ENCODE measurements around the gene POLQ.
"Not testable (repeated sequence)": the region's sequence is repeated elsewhere in the genome, so short reads cannot be mapped to it uniquely, and the experiment has no call there.

The POLQ gene

DNA sequence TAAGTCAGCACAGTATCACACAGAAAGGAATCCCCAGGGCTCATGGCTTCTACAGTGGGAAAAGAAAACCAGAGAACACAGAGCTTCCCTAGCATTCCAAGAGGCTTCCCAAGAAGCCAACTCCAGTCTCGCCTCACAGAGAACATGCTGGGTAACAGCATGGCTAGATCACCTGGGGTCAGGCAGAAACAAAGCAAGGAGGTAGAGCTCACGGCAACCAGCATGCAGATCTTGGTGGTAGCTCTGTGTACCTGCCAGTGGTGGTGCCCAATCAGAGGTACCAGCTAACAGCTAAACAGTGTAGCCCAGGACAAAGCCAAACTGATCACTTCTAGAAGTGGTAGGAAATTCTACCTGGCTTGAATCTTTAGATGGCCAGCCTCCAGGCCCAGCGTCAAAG lies 31.3 kb downstream of the POLQ start:
- in situ Hi-C loops (cut with MboI; ENCODE audit: low sequenced_read_pairs): no loop called here

DNA sequence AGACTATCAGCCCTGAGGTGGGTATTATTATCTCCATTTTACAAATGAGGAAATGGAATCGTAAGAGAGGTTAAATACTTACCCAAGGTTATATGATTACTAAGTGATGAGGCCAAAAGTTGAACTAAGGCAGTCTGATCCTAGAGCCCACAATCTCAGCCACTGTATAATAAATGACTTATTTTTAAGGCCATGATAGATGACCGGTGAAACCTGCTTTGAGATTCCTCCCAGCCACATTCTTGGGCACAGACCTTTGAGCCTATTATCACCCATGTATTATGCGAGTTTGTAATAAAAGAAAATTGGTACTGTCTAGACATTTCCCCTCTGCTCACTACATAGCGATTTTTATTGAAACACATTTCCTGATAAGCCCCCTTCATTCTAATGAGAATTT lies 37.4 kb downstream of the POLQ start:
- in situ Hi-C loops (cut with MboI; ENCODE audit: low sequenced_read_pairs): no loop called here

DNA sequence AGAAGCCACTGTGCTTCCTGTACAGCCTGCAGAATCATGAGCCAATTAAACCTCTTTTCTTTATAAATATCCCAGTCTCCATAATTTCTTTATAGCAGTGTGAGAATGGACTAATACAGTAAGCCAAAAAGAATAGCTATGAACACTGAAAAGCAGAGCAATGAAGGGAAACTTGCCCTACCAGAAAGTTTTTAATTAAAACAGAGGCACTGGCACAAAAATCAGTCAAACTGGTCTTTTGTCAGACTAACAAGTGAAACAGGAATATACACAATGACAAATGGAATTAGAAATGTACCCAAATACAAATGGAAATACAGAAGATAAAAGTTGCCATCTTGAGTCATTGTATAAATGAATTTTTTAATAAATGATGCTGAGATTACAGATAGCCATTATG lies 40.5 kb downstream of the POLQ start:
- in situ Hi-C loops (cut with MboI; ENCODE audit: low sequenced_read_pairs): no loop called here

DNA sequence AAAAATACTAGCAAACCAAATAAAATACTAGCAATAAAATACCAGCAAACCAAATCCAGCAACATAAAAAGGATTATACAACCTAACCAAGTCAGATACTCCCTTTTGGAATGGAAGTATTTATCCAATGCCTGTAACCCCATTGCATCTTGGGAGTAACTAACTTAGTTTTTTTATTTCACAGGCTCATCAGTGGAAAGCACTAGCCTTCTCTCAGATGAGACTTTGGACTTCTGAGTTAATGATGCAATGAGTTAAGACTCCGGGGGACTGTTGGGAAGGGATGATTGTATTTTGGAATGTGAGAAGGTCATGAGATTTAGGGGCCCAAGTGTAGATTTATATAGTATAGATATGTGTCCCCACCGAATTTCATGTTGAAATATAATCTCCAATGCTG lies 41.2 kb downstream of the POLQ start:
- in situ Hi-C loops (cut with MboI; ENCODE audit: low sequenced_read_pairs): no loop called here

DNA sequence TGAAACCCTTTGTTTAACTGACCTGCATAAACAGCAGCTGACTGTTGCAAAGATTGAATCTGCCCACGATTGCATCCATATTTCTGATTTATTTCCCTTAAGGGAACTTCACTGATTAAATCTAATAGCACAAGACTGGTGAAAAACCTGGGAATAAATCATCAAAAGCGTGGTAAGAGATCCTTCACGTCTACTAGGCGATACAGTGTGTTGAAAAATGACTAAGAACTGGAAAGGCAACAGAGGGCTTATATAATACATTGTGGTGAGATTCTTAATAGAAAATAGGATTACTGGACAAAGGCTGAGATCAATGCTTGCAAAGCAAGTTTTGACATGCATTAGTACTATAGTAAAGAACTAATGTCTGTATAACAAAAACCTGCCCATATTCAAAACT lies 49.0 kb downstream of the POLQ start:
- in situ Hi-C loops (cut with MboI; ENCODE audit: low sequenced_read_pairs): no loop called here

DNA sequence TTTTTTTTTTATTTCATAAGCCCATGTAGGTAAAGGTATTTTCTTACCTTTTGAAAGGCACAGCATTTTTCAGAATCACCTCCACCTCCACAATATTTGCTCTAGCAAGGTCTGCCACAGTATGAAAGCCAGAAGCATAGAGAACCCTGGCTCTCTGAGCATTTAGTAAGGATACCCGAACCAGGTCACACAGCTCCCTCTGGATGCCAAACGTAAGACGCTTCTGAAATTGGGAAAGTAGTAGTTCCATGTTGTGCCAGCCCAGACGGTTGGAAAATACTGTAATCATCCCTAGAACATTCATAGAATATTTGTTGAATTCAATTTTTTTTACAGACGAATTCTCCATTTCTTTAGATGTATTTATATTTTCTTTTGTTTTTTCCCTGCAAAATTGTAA lies 52.4 kb downstream of the POLQ start:
- in situ Hi-C loops (cut with MboI; ENCODE audit: low sequenced_read_pairs): no loop called here

DNA sequence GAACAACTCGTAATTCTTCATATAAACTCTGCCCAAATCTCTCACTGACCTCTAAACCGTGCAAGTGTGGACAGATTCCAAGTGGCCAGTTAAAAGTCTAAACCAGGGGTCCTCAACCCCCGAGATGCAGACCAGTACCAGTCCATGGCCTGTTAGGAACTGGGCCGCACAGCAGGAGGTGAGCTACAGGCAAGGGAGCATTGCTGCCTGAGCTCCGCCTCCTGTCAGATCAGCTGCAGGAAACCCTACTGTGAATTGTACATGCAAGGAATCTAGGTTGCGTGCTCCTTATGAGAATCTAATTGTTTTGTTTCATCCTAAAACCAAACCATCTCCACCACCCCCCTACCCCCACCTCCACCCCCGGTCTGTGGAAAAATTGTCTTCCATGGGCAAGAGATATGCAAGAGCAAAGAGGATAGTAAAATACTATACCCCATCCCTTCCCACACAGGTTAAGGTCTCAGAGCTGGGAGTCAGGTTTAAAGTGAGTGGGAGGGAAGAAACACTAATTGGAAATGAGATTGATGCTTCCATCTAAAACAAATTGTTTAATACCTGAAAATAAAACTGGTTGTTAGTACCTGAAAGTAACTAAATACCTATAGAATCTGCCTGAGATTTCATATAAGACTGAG lies 54.0 kb downstream of the POLQ start:
- in situ Hi-C loops (cut with MboI; ENCODE audit: low sequenced_read_pairs): no loop called here

DNA sequence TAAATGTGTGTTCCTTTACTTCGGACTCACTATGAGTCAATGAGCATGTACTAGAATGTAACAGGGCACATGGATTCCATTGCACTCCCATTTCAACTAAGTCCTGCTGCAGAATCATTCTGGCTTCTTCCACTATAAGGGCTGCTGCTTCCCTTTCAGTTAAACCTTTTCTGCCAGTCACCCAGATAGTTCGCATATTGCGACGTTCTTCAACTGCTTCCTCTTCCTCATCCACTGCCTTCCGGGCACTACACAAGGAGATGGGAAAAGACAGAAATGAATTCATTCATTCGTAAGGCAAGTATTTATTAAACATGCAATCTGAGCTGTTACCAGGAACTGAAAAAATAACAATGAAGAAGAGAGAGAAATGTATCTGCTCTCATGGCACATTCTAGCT lies 55.6 kb downstream of the POLQ start:
- in situ Hi-C loops (cut with MboI; ENCODE audit: low sequenced_read_pairs): no loop called here

DNA sequence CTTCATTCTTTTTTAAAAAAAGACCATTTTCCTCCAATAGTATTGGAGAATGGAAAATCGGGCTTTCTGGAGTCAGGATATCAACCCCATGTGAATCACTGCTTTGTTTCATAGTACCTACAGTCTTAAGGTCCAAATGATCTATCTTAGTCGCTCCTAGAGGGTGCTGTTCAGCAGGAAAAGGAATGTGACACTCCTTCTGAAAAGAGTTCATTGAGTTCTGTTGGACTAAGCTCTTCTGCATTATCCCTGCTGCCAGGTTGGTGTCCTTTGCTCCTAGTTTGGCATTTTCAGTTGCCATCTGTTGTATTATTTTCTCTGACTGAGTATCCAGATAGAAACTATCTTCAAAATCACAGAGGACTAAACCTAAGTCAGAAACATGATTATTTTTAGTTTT lies 57.2 kb downstream of the POLQ start:
- in situ Hi-C loops (cut with MboI; ENCODE audit: low sequenced_read_pairs): no loop called here

DNA sequence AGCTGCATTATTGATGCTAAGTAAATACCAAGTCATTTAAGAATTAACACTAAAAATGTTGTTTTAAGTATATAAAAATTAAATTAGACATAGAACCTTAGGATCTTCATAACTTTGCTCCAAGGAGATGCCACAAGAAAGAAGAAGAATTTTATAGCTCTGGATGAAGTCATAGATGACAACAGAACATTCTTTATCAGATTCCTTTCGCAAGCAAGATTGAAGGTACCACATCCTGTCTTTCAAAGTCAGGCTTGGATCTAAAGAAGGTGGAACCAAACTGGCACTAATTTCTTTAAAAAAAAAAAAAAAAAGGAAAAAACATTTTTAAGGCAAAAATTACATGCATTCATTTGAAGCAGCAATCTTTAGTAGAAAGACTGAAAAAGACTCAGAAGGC lies 62.5 kb downstream of the POLQ start:
- in situ Hi-C loops (cut with MboI; ENCODE audit: low sequenced_read_pairs): no loop called here

DNA sequence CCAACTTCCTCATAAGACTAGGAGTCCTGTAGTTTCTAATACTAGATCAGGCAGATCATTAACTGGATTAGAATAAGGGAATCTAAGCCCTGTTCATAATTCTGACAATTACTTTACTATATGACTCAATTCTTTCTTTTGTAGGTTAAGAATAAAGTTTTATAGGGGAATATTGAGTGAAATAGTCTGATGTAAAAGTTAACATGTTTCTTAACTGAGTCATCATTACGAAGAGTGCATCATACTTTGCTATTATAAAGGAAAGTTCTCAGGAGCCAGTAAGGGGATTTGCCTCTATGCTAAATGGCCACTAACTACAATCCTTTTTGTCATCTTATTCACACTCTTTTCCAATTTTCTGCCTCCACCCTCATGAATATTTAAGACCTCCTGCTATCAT lies 63.1 kb downstream of the POLQ start:
- in situ Hi-C loops (cut with MboI; ENCODE audit: low sequenced_read_pairs): no loop called here

DNA sequence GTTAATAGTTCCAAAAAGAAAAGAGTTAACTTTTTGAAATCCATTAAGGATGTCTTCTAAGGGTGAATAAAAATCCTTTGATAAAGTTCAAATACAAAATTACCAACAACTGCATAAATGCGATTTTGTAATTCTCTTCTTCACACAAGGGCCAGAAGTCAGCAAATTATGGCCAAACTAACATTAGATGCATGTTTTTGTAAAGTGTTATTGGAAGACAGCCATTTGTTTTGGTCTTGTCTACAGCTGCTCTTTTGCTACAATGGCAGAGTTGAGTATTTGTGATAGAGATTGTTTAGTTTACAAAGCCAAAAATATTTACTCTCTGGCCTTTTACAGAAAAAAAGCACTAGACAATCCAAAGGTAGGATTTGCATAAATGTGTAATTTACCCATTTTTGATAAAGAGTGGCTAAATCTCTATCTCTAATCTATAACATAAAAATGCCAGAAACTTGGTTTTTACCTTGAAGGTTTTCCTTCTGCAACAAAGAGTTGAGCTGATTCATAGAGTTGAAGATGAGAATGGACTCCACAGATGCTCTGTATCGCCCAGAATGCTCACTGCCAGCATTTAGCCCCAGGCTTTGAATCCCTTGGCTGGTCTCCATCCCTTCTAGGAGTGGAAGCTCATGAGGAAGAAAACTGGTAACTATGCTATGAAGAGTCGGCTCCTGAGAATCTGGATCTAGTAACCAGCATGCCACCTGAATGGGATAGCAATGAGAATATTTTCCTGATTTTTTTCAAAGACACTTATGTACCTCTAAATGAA lies 64.5 kb downstream of the POLQ start:
- in situ Hi-C loops (cut with MboI; ENCODE audit: low sequenced_read_pairs): no loop called here

DNA sequence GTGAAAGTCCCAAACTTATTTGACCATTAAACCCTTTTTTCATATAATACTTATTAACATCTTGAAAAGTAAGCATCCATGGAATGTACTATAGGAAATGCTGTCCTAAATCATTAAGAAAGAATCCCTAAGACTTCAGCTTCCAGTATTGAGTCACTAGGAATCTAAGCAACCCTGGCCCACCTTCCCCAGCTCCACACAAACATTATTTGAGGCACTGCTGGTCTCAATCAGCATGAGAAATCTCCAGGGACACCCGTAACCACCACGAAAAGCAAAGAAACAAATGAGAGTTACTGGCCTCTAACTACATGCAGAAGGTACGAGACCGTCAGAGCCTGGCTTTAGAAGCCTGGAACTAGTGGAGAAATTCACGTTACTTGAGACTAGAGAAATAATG lies 68.2 kb downstream of the POLQ start:
- in situ Hi-C loops (cut with MboI; ENCODE audit: low sequenced_read_pairs): no loop called here

DNA sequence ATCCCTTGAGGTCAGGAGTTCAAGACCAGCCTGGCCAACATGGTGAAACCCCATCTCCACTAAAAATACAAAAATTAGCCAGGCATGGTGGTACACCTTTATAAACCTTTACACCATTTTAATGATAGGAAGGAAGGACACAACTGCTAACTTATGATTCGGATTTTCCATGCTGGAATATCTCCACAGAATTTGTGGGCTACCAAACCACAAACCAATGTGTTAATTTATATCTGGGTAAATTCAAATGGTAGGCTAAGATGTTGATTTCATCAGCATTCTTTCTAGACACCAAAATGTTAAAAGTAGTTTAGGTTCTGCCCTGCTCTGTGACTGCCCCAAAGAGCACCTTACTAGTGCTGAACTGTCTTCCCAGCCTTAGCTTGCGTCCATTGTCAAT lies 72.8 kb downstream of the POLQ start:
- in situ Hi-C loops (cut with MboI; ENCODE audit: low sequenced_read_pairs): no loop called here

DNA sequence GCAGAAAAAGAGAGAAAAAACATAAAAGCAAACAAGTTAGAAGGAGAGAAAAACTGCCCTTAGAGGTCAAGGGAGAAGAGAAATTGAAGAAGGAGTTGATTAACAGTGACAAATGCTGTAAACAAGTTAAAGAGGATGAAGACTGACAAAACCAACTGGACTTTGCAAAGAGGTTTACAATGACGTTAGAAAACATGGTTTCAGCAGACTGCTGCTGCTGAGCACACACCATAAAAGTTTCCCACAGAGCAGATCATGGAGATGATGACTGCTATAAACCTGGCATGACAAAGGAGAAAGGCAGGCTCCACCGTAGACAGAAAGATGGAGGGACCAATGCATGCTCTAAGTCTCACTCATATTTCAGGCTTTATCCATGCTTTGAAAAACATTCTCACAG lies 78.7 kb downstream of the POLQ start:
- in situ Hi-C loops (cut with MboI; ENCODE audit: low sequenced_read_pairs): no loop called here

DNA sequence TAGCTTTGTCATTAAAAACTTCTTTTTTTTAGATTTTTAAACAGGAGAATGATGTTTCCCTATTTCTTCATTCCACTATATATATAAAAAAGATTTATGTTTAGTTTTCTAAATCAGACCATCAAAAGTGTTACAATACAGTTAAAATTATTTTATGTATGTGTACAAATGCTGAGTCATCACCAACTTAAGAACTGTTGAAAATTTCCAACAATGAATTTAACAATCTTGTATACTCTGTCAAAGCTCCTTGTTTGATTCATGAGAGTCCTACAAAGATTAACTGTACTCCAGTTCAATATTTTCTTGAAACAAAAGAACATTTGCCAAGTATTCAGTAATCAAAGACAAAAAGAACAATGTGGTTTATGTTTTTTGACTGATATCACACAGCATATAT lies 82.0 kb downstream of the POLQ start:
- in situ Hi-C loops (cut with MboI; ENCODE audit: low sequenced_read_pairs): no loop called here

DNA sequence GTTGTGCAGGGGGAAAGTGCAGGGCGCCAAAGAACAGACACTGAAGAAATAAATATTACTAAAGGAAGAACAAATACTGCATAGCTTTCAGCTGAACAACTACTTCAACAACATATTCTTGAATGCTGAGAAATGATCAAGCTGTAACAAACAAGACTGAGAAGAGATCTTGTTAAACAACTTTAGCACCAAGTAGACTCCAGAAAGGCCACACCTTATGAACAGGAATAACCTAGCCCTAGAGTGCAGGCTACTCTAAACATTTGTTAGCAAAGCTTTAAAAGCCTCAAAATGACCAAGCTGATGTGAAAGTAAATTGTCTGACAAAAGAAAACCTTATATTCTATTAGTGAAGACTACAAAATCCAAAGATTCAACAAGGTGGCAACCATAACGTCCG lies 83.2 kb downstream of the POLQ start:
- in situ Hi-C loops (cut with MboI; ENCODE audit: low sequenced_read_pairs): no loop called here

DNA sequence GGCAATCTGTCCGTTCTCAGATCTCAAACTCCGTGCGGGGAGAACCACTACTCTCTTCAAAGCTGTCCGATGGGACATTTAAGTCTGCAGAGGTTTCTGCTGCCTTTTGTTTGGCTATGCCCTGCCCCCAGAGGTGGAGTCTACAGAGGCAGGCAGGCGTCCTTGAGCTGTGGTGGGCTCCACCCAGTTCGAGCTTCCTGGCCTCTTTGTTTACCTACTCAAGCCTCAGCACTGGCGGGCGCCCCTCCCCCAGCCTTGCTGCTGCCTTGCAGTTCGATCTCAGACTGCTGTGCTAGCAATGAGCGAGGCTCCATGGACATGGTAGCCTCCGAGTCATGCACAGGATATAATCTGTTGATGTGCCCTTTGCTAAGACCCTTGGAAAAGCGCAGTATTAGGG lies 94.0 kb downstream of the POLQ start:
- in situ Hi-C loops (cut with MboI; ENCODE audit: low sequenced_read_pairs): not testable (repeated sequence)

DNA sequence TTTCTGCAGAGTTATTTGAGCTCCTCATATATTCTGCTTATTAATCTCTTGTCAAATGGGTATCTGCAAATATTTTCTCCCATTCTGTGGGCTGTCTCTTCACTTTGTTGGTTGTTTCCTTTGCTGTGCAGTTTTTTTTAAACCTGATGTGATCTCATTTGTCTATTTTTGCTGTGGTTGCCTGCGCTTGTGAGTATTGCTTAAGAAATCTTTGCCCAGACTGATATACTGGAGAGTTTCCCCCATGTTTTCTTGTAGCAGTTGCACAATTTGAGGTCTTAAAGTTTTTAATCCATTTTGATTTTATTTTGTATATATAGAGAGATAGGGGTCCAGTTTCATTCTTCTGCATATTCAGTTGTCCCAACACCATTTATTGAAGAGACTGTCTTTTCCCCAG lies 102.3 kb downstream of the POLQ start:
- in situ Hi-C loops (cut with MboI; ENCODE audit: low sequenced_read_pairs): no loop called here

DNA sequence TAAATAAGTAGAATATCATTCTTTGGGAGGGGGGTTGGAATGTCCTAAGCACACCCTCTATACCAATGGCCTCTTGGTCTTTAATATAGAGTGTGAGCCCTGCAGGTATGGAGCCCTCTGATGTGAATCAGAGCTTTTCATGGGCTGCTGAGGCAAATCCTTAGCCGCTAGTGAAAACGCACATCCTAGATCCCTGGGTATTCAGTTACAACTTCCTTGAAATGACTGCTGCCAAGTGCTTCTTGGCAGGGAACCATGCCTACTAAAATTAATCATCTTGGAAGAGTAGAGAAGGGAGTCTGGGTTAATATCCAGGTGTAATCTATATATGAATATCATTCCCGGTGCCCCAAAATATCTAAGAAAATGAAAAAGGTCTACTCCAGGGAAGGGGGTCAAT lies 109.1 kb downstream of the POLQ start:
- in situ Hi-C loops (cut with MboI; ENCODE audit: low sequenced_read_pairs): no loop called here

DNA sequence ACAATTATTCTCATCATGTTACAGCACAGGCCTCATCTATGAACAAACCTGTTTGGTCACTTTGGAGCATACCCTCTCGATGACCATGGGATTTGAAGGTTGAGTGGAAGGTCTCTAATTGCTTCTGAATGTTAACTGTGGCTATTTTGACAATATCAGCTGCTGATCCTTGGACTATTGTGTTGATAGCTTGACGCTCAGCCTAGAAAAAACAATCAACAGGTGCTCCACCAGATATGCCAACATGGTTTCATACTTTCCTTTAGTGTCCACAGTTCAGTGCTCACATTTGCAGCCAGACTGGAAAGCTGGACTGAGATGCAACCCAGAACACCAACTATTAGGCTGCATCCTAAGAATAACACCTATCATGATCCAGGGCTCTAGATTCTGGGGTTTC lies 109.7 kb downstream of the POLQ start:
- in situ Hi-C loops (cut with MboI; ENCODE audit: low sequenced_read_pairs): no loop called here

DNA sequence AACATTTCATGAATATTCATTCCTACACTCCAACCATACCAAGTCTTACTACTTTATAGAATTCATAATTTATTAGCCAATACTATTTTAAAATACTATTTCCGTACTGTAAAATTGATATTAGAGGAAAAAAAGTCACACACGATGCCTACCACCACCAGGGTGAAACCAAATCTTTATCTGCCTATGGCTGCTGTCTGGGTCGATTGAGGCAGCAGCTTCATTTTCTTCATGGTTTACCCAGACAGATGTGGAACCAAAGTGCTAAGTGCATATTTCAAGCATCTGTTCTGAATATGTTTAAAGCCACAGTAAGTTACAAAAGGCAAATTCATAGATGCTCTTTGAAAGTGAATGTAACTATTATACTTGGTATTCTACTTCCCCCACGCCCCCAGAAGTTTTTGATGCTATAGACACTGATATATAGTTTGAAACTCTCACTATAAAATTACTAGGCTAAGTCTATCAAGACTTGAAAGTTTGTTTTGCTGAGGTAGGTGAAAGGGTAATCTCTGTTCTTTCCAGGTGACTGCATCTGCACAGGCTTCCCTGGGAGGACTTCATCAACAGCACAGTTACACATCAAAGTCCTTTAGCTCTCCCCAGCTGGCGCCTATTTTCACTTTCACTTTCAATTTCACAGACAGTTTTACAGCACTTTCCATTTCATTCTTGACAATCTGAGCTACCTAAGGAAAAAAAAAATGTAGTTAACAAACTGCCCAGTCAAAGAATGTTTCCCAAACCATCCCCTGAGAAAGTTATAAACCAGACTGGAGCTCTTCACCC lies 113.9 kb downstream of the POLQ start:
- in situ Hi-C loops (cut with MboI; ENCODE audit: low sequenced_read_pairs): no loop called here
